D721Med (cell line): ENCODE measurements around the gene AVL9.
"Not testable (repeated sequence)": the region's sequence is repeated elsewhere in the genome, so short reads cannot be mapped to it uniquely, and the experiment has no call there.

Experiments used
- DNase-seq: peaks from one replicate; pipeline ENCODE4 v3.0.0; 2011; ENCODE audit warnings: low spot score; ENCODE audit not compliant: insufficient read length
- FAIRE-seq: peaks from 2 replicates; lab custom pipeline; 2011; peaks lifted over from hg19 to GRCh38; lab: Jason Lieb, UNC

AVL9 gene

GRCh38 chr7:32636725-32637462 is 141.6 kb downstream of the AVL9 start:
- DNase-seq, FAIRE-seq: not testable (repeated sequence)

GRCh38 chr7:32637611-32638010 is 142.3 kb downstream of the AVL9 start:
- DNase-seq, FAIRE-seq: not testable (repeated sequence)
